ENCODE results near the gene TMED8.
A peak's percentile ranks its signal among the peaks of the same experiment; 100 is the strongest.
"Not testable (repeated sequence)": the region's sequence is repeated elsewhere in the genome, so short reads cannot be mapped to it uniquely, and the experiment has no call there.

The TMED8 gene

DNA sequence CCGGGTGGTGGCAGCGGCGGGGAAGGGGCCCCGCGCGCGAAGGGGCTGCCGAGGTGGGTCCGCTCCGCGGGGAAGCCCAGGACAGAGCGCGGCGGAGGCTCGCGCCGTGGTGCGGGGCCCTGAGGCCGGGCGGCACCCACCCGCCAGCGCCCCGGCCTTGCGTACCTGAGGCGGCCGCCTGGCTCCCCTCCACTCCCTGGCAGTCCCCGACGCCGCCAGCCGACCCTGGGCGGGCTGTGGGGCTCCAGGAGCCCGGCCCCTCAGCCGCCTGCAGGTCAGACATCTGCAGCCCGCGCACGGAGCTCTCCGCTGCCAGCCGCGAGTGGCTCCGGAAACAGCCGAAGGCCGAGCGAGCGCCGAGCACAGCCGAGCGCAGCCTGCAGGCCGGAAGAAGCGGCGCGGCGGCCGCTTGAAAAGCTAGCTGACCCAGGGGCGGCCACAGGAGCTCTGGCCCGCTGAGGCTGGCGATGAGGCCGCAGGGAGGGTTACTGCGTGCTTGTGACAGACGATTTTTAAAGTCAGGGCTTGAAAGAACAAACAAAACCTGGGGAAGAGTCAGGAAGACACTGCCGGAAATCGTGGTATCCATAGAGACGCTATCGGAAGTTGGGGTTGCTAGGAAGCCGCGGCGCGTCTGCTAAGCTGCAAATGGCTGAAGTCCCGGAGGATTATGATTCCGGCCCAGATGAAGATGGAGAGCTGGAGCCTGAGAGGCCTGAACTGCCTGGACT lies at the start of gene TMED8, which contains the start of gene SAMD15:
Gene TMED8, minus strand, starts transcription at position 324 of the 731 bp plus-strand sequence. Its CDS starts 41 bp downstream, at position 283.
Gene SAMD15, plus strand, starts transcription at position 609 of the 731 bp plus-strand sequence. Its CDS starts 40 bp downstream, at position 649.
- DNase-seq (ENCODE audit: low read depth in 2 of 2): peak; percentile 66 to 74

GRCh38 chr14:77426396-77426795 lies 49.5 kb upstream of the TMED8 start:
- no peak for DNase-seq (ENCODE audit: low read depth in 2 of 2)

DNA sequence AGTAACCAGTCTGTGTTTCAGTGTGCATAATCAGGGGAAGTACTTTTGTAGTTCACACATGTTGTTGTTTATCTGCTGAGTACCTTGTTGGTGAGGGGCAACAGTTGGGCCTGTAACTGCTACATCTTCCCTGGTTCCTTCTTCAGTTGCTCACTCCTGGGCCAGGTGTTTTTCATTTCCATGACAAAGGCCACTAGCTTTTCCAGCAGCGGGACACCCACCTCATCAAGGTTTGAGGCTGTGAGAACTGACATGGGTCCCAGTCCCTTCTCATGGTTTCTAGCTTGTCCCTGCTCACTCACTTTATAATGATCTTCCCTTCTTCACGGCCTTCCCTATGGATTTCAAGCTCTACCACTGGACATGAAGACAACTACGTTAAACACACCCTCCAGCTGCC lies 48.0 kb upstream of the TMED8 start:
- no peak for DNase-seq (ENCODE audit: low read depth in 2 of 2)

- no peak for DNase-seq (ENCODE audit: low read depth in 2 of 2)
Measured at GRCh38 chr14:77423423-77423822, 46.5 kb upstream of the TMED8 start, which contains the start of gene NOXRED1. TSS of gene NOXRED1 (minus strand) at chr14:77423523. CDS start at chr14:77422889, 634 bp downstream.

DNA sequence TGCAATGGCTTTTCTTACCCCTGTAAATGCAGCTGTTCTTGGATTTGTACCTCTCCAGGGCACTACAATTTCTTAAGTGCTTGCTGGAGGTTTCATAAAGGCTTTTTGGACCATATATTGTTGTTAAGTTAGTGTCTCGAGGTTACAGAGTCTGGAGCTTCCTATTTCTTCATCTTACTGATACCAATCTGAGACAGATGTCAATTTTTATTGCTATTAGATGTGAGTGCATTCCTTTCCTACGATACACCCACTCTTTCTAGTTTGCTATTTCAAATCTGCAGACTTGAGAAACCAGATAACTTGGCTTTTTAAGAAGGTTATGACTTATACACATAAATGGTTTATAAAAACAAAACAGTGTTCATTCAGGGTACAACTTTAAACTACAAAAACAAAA lies 44.3 kb upstream of the TMED8 start:
- DNase-seq (ENCODE audit: low read depth in 2 of 2): no peak

- DNase-seq (ENCODE audit: low read depth in 2 of 2): no peak
Measured at GRCh38 chr14:77416836-77417235, 39.9 kb upstream of the TMED8 start.

GRCh38 chr14:77416098-77416497 lies 39.2 kb upstream of the TMED8 start:
- not testable (repeated sequence) for DNase-seq (ENCODE audit: low read depth in 2 of 2)

DNA sequence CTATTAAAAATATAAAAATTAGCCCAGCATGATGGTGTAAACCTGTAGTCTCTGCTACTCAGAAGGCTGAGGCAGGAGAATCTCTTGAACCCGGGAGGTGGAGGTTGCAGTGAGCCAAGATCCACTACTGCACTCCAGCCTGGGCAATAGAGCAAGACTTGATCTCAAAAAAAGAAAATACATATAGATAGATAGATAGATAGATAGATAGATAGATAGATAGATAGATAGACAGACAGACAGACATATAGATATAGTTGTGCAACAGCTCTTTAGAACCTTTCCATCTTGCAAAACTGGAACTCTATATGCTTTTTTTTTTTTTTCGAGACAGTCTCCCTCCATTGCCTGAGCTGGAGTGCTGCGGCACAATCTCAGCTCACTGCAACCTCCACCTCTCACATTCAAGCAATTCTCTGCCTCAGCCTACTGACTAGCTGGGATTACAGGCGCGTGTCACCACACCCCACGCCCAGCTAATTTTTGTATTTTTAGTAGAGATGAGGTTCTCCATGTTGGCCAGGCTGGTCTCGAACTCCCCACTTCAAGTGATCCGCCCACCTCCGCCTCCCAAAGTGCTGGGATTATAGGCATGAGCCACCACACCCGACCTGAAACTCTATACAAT lies 38.6 kb upstream of the TMED8 start:
- DNase-seq (ENCODE audit: low read depth in 2 of 2): not testable (repeated sequence)

GRCh38 chr14:77409131-77409533 lies 32.2 kb upstream of the TMED8 start:
- no peak for DNase-seq (ENCODE audit: low read depth in 2 of 2)

DNA sequence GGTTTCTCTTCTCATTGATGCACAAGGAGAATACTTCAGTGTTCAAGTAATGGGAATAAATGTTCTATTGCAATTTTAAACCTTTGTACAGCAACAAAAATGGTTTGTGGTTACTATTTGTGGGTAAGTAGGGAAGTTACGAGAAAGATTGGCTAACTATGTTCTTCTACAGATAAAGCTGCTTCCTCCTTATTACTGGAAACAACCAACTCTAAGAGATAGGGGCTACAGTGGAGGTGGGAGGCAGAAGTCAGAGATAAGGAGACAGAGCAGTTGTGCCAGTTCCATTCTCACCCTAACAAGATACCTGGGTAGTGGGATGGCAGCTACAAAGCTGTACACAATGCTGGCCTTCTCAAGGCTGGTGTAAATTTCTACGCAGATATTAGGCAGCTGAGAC lies 30.3 kb upstream of the TMED8 start:
- DNase-seq (ENCODE audit: low read depth in 2 of 2): no peak

- no peak for DNase-seq (ENCODE audit: low read depth in 2 of 2)
Measured at GRCh38 chr14:77406718-77407117, 29.8 kb upstream of the TMED8 start.

DNA sequence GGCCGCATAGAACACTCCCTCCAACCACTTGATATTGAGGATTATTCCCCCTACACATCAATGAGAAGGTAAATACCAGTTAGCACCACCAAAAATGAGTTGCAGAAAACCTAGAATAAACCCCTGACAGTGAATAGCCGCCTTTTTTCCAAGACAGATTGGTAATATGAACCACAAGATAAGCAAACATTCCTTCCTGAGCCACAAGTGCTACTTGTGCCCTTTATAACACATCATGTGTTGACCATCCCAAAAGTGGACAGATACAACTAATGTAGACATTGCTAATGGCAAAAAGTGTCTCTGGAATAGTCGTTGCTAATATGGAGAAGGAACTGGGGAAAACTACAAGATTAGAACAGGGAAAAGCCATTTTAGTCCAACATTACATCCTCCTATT lies 29.2 kb upstream of the TMED8 start:
- DNase-seq (ENCODE audit: low read depth in 2 of 2): no peak

- DNase-seq (ENCODE audit: low read depth in 2 of 2): no peak
Measured at GRCh38 chr14:77403768-77404167, 26.9 kb upstream of the TMED8 start.

- no peak for DNase-seq (ENCODE audit: low read depth in 2 of 2)
Measured at GRCh38 chr14:77400216-77400615, 23.3 kb upstream of the TMED8 start.

DNA sequence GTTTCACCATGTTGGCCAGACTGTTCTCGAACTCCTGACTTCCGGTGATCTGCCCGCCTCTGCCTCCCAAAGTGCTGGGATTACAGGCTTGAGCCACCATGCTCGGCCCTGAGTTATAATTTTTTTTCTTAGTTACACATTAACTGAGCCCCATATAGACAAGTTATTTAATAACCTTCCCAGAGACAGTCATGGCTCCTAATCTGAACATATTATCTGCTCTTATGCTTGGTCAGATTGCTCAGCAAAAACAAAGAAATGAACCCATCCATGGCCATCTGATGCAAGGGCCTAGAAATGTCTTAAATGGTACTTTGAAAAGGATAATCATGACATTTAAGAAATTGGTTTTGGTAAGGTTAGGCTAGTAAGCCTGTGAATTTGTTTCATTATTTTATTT lies 13.3 kb upstream of the TMED8 start:
- no peak for DNase-seq (ENCODE audit: low read depth in 2 of 2)

- DNase-seq (ENCODE audit: low read depth in 2 of 2): no peak
Measured at GRCh38 chr14:77378701-77379100, 1.8 kb upstream of the TMED8 start.

DNA sequence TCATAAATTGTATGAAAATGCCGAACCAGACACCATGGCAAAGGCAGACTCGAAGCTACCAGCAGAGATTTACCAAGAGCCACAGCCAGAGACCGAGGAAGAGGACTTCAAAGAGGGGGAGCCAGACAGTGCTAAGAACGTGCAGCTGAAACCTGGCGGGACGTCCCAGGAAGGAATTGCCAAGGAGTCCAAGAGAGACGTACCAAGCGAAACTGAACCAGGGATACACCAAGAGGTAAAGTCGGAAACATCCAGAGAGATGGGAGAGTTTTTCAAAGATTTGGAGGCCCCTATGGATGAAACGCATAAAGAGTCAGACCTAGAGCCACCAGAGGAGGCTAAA lies 579 bp upstream of the TMED8 start:
- DNase-seq (ENCODE audit: low read depth in 2 of 2): no peak

- DNase-seq (ENCODE audit: low read depth in 2 of 2): peak; percentile 9 to 38
Measured at GRCh38 chr14:77375973-77376770, 722 bp downstream of the TMED8 start.

DNA sequence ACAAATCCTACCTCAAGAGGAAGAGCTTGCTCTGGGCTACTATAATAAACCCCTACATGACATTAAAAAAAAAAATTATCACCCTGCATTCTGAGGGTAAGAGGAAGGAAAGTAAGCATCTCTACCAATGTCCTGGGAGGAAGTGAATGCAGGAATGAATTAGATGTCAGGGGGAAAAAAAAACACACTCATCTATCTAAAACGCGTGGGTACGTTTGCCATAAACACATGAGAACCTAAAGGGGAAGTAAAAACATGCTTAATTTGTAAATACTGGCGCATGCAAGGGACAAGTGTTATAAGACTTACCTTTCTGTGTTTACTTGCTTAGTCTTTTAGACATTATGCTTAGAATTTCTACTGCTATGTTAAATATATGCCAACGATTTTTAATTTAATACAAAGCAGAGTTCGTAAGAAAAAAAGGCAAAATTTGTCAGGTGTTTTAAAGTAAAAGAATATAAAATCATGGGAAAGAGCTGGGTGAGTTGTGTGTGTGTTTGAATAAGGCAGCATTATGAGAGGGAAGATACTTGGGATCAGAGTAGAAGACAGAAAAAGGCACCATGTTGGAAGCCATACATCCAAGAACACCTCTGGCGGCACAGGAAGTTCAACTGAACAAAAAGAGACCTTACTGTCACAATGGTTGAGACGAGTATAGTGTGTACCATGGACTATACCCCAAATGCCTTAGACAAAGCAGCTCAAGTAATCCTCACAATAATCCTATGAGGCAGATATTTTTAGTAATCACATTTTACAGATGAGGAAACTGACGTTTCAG lies 1.5 kb downstream of the TMED8 start:
- DNase-seq (ENCODE audit: low read depth in 2 of 2): no peak

- no peak for DNase-seq (ENCODE audit: low read depth in 2 of 2)
Measured at GRCh38 chr14:77372304-77372841, 4.5 kb downstream of the TMED8 start.

- no peak for DNase-seq (ENCODE audit: low read depth in 2 of 2)
Measured at GRCh38 chr14:77369285-77369684, 7.6 kb downstream of the TMED8 start.

Measured in stimulated activated CD4-positive, alpha-beta T cell treated with anti-CD3 and anti-CD28 coated beads, Interleukin-12 subunit alpha, Interleukin-12 subunit beta, amount 100 ng/mL, for 24 hours (primary cell).